Measurements from ENCODE around the gene C18orf32. TPM values are rescaled to one million over a fixed set of nuclear protein-coding genes. Genes with fewer than 3 reads are reported as not detected.

The C18orf32 gene
- total and polyA plus RNA-seq, 2 of the 13 experiments (the other 11 are each of a cell fraction or from before 2014, with no cell fraction given): 17.6 to 20.6 TPM

DNA sequence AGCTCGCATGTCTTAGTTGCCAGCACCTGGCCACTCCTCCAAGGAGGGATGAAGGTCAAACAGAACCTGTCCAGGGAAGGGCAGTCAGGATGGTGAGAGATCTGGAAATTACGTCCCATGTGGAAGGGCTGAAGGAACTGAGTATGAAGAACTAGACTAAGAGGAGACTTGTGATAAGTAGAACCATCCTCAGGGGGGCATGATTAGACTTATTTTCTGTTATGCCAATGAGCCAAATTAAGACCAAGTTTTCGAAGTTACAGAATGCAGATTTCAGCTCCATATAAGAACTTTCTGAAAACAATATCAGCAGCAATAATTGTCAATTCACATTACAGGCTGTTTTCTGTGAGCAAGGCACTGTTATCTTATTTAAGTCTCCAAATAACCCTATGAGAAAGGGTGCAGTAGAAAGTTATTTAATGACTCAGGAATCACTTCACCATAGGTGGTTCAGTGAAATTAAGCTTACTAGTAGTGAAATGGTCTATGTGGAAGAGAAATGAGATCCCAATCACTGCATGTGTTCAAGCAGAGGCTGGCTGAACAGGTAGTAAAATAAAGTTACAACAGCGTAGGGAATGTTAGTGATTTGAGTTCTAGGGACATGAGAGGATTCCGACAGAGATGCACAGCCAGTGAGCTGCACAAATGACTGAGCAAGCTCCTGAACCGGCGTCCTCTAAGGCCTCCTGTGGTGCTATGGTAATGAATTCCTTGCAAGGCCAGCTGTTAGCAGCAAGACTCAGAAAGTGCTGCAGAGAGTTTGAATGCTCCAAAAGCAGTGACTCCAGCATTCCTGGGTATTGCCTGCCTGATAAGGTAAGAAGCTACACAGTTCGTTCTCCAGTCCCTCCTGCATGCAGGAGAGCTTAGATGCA is 22.1 kb downstream of the C18orf32 start (continued):
- TF ChIP-seq, protein P1, sequence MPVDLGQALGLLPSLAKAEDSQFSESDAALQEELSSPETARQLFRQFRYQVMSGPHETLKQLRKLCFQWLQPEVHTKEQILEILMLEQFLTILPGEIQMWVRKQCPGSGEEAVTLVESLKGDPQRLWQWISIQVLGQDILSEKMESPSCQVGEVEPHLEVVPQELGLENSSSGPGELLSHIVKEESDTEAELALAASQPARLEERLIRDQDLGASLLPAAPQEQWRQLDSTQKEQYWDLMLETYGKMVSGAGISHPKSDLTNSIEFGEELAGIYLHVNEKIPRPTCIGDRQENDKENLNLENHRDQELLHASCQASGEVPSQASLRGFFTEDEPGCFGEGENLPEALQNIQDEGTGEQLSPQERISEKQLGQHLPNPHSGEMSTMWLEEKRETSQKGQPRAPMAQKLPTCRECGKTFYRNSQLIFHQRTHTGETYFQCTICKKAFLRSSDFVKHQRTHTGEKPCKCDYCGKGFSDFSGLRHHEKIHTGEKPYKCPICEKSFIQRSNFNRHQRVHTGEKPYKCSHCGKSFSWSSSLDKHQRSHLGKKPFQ (CRISPR knock-in tag; IDR thresholded peaks at IDR 0.05; ENCODE audit: insufficient replicate concordance): no peak
- TF ChIP-seq ZNF34 (CRISPR knock-in tag; IDR thresholded peaks at IDR 0.05; ENCODE audit: borderline replicate concordance) (no peak), KLF13 (CRISPR knock-in tag; IDR thresholded peaks at IDR 0.05) (no peak), NFKBIZ (CRISPR knock-in tag; IDR thresholded peaks at IDR 0.05) (no peak), CAMTA2 (CRISPR knock-in tag; IDR thresholded peaks at IDR 0.05; ENCODE audit: borderline replicate concordance) (no peak), ZBTB1 (CRISPR knock-in tag; IDR thresholded peaks at IDR 0.05; ENCODE audit: borderline replicate concordance) (no peak)

DNA sequence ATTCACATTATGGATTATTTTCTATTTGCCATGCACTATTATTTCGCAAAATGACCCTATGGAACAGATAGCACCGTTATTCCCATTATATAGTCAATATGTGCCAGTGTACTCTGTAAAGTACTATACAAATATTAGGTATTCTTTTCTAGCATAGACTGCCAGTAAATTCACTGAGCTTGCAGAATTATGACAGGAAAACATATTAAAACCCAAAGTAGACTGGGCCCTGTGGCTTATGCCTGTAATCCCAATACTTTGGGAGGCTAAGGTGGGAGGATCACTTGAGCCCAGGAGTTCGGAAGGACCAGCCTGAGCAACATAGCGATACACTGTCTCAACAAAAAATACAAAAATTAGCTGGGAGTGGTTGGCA is 25.4 kb downstream of the C18orf32 start:
- WGBS (ENCODE audit: low lambda C conversion rate): 59% methylated on average over 4 of the region's 4 CpGs
- peak; percentile 62; the same call in 1 of the 2 replicates for TF ChIP-seq MAFF (IDR thresholded peaks at IDR 0.05; ENCODE audit: low read depth, low read length)
- TF ChIP-seq, protein P2, sequence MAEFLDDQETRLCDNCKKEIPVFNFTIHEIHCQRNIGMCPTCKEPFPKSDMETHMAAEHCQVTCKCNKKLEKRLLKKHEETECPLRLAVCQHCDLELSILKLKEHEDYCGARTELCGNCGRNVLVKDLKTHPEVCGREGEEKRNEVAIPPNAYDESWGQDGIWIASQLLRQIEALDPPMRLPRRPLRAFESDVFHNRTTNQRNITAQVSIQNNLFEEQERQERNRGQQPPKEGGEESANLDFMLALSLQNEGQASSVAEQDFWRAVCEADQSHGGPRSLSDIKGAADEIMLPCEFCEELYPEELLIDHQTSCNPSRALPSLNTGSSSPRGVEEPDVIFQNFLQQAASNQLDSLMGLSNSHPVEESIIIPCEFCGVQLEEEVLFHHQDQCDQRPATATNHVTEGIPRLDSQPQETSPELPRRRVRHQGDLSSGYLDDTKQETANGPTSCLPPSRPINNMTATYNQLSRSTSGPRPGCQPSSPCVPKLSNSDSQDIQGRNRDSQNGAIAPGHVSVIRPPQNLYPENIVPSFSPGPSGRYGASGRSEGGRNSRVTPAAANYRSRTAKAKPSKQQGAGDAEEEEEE (CRISPR knock-in tag; IDR thresholded peaks at IDR 0.05; ENCODE audit: borderline replicate concordance): no peak
- peak; percentile 71 to 77 for TF ChIP-seq MAFK (conservative IDR thresholded peaks at IDR 0.05 in 1 of 2, IDR thresholded peaks at IDR 0.05 in 1 of 2; ENCODE audit: low read length in 2 of 2)
- H3K79me2 ChIP-seq (ENCODE audit: insufficient read depth, low read length): peaks cover 28% of the 10 kb centered on the region
- peaks cover 65% of the 10 kb centered on the region for H3K4me1 ChIP-seq (ENCODE audit: insufficient read depth, low read length)
- ATAC-seq (no peak), DNase-seq (ENCODE audit: low spot score) (no peak), FAIRE-seq (no peak)
- H3K27me3 ChIP-seq (ENCODE audit: control insufficient read depth in 1 of 2, insufficient read depth in 2 of 2, low read length in 2 of 2): peaks cover 0 to 3% of the 10 kb centered on the region in 2 experiments; a peak in 1 of 5 replicates
- H3K4me3 ChIP-seq (replicated peaks in 1 of 3; ENCODE audit: insufficient read depth in 1 of 3, low read depth in 2 of 3, low read length in 3 of 3): peak overlapping the region in 2 of 3 experiments; percentile 88 to 90; a peak in 2 of 6 replicates
- peak overlapping the region; percentile 80; the same call in 1 of the 2 replicates for H3K9ac ChIP-seq (ENCODE audit: insufficient read depth, low read depth, low read length)
- no peaks in the 10 kb centered on the region for H3K9me3 ChIP-seq (ENCODE audit: low read length)
- in situ Hi-C loops (cut with HindIII; ENCODE audit: extremely low pct_ligation_motif_present, low pct_unique_long_range_greater_than_20kb): no loop called here
- intact Hi-C loops (cut with micrococcal nuclease; ENCODE audit: unreplicated experiment): loop anchor here (2.0 kb wide), 1 partner anchor 25 kb away; the partner anchor contains the start of gene C18orf32
- H2AFZ ChIP-seq (ENCODE audit: low read length): no peak overlapping the region
- H3K36me3 ChIP-seq (replicated peaks in 1 of 2; ENCODE audit: control insufficient read depth in 1 of 2, insufficient read depth in 2 of 2, low read length in 2 of 2): no peaks in the 10 kb centered on the region
- no peaks in the 10 kb centered on the region; the same call in 1 of the 2 replicates for H4K20me1 ChIP-seq (ENCODE audit: insufficient read depth, low read length)
- peak overlapping the region; percentile 96 for H3K4me2 ChIP-seq (ENCODE audit: low read depth, low read length)
- no TSS peak for BruUV-seq (replicated peaks)
- ChIA-PET POLR2A (interaction anchor here (3.5 kb wide), 1 partner anchor 25 kb away, joined by 22 read pairs; the partner anchor contains the start of gene C18orf32), CTCF (ENCODE audit: low intra/inter-chr PET ratio, low total read pairs) (no interaction called here)
- no peak overlapping the region for H3K27ac ChIP-seq (ENCODE audit: extremely low read length, insufficient read depth, low read length)

Data from HepG2 (cell line).